B cell (primary cell): Measurements from ENCODE around the gene TBX2.

Source experiments
- EZH2 ChIP-seq: IDR thresholded peaks from 2 replicates; pipeline ENCODE4 v1.6.1; 2012; ENCODE audit warnings: borderline replicate concordance, low read depth, mild to moderate bottlenecking, moderate library complexity, low read length; ENCODE audit not compliant: insufficient read depth, poor library complexity, severe bottlenecking
- TF ChIP-seq, protein P1 (sequence below): fragments of 200-600 bp; IDR thresholded peaks from one replicate; pipeline ENCODE4 v1.8.0; 2022; ENCODE audit warnings: antibody characterized with exemption, mild to moderate bottlenecking

DNA sequence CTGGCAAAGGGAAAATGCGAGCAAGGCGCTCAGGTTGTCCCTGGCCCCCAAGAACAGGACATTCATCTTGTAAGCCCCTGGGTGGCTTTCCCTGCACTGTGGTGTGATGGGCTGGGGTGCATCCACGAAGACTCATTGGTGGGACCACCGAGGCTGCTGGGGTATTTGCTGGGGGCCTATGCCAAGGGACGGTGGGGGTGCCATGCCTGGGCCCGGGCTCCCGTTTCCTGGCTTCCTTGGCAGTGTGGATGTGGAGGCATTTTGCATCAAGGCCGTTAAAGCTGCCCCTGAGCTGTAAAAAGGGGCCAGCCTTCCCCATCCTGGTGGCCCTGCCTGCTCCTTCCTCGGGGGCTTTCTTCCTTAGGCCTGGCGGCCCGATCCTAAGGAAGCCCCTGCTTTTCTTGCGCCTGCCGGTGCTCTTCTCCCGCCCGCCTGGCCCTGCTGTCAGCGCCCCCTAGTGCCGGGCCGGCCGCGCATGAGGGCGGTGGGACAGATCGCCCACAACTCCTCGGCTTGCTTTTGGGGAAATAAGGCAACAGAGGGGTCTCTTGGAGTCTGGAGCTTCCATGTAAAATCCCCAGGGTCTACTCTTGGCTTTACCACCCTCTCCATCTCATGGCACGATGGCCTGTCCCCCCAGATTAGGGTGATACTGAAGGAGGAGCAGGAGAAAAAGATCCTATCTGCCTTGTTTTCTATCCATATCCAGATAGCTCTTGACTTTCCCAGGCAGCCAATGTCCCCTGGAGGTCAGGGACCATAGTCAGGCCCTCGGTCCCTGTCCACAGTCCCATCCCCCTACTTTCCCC lies 9.8 kb upstream of the TBX2 start:
- no peak for TF ChIP-seq EZH2
- TF ChIP-seq, protein P1, sequence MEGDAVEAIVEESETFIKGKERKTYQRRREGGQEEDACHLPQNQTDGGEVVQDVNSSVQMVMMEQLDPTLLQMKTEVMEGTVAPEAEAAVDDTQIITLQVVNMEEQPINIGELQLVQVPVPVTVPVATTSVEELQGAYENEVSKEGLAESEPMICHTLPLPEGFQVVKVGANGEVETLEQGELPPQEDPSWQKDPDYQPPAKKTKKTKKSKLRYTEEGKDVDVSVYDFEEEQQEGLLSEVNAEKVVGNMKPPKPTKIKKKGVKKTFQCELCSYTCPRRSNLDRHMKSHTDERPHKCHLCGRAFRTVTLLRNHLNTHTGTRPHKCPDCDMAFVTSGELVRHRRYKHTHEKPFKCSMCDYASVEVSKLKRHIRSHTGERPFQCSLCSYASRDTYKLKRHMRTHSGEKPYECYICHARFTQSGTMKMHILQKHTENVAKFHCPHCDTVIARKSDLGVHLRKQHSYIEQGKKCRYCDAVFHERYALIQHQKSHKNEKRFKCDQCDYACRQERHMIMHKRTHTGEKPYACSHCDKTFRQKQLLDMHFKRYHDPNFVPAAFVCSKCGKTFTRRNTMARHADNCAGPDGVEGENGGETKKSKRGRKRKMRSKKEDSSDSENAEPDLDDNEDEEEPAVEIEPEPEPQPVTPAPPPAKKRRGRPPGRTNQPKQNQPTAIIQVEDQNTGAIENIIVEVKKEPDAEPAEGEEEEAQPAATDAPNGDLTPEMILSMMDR: peak; percentile 83
